A549 (cell line): ENCODE measurements around the gene TRAPPC14. TPM values are rescaled to one million over a fixed set of nuclear protein-coding genes. Genes with fewer than 3 reads are reported as not detected.
"Not testable (repeated sequence)": the region's sequence is repeated elsewhere in the genome, so short reads cannot be mapped to it uniquely, and the experiment has no call there.

Experiments used
- ATAC-seq, 2 experiments: fragments of 200-7000 bp in 1 of 2; fragments of >200 bp in 1 of 2; cut with Nextera tagmentation in 1 of 2; cut with Tn5 transposase in 1 of 2; 3 replicates each; pipeline versions ENCODE4 v1.8.0 to v1.9.1; 2018 to 2020; ENCODE audit warnings: mild to moderate bottlenecking in 1 of 2, moderate library complexity in 1 of 2
- CTCF ChIA-PET: fragments of 300-600 bp; sonication (Branson Sonifier 250); formaldehyde crosslinking; extraction: SDS; loops from one replicate; lab custom pipeline; 2021; ENCODE audit warnings: antibody characterized with exemption, inconsistent platforms; lab: Yijun Ruan, JAX
- POLR2A ChIA-PET: fragments of 350-600 bp; formaldehyde crosslinking; extraction: SDS; loops from one replicate; lab custom pipeline; 2021; ENCODE audit warnings: antibody characterized with exemption, inconsistent platforms; lab: Yijun Ruan, JAX
- DNase-seq, 2 experiments: peaks; one replicate each; pipeline versions ENCODE4 v3.0.0 to v3.0.0-alpha.2; 2011 to 2016; ENCODE audit warnings: low read depth in 1 of 2, low spot score in 1 of 2
- FAIRE-seq: peaks from 2 replicates; lab custom pipeline; 2011; peaks lifted over from hg19 to GRCh38; lab: Jason Lieb, UNC
- H3K27ac ChIP-seq, 2 experiments: fragments of >200 bp; sonication (Bioruptor Twin); formaldehyde crosslinking; 3 replicates each; pipeline ENCODE4 v1.5.1; 2016 to 2017
- H3K4me1 ChIP-seq: fragments of >200 bp; sonication (Bioruptor Twin); formaldehyde crosslinking; 3 replicates; pipeline ENCODE4 v1.6.1; 2016
- H3K4me2 ChIP-seq: fragments of >200 bp; sonication (Bioruptor Twin); formaldehyde crosslinking; 3 replicates; pipeline ENCODE4 v1.6.1; 2016
- H3K4me3 ChIP-seq: fragments of >200 bp; sonication (Bioruptor Twin); formaldehyde crosslinking; 3 replicates; pipeline ENCODE4 v1.5.1; 2016
- H3K9me3 ChIP-seq: fragments of >200 bp; sonication (Bioruptor Twin); formaldehyde crosslinking; 3 replicates; pipeline ENCODE4 v1.6.1; 2016
- ATOH8 ChIP-seq: fragments of 250-450 bp; sonication (Bioruptor Pico); IDR thresholded peaks from 2 replicates; pipeline ENCODE4 v1.5.0; 2020; ENCODE audit warnings: low read depth, mild to moderate bottlenecking, moderate library complexity
- ELK1 ChIP-seq: fragments of 150-350 bp; IDR thresholded peaks from 2 replicates; pipeline ENCODE4 v1.6.1; 2014; ENCODE audit warnings: low read depth, mild to moderate bottlenecking, low read length
- FOXS1 ChIP-seq: fragments of 250-450 bp; sonication (Bioruptor Pico); IDR thresholded peaks from 2 replicates; pipeline ENCODE4 v1.5.0; 2020; ENCODE audit warnings: mild to moderate bottlenecking, moderate library complexity
- HOXA7 ChIP-seq: fragments of 250-450 bp; sonication (Bioruptor Pico); IDR thresholded peaks from 2 replicates; pipeline ENCODE4 v1.5.0; 2020; ENCODE audit warnings: mild to moderate bottlenecking, moderate library complexity
- HOXB13 ChIP-seq: fragments of 250-450 bp; sonication (Bioruptor Pico); IDR thresholded peaks from 2 replicates; pipeline ENCODE4 v1.5.0; 2020; ENCODE audit warnings: low read depth, mild to moderate bottlenecking, moderate library complexity
- HOXB5 ChIP-seq: fragments of 250-450 bp; sonication (Bioruptor Pico); IDR thresholded peaks from 2 replicates; pipeline ENCODE4 v1.5.0; 2020; ENCODE audit warnings: mild to moderate bottlenecking, moderate library complexity
- JUN ChIP-seq, 2 experiments: fragments of >200 bp; sonication (Bioruptor Twin); formaldehyde crosslinking; IDR thresholded peaks; 2 replicates in 1 of 2; 3 replicates in 1 of 2; pipeline ENCODE4 v1.6.1; 2016 to 2017
- JUNB ChIP-seq: fragments of >200 bp; sonication (Bioruptor Twin); formaldehyde crosslinking; IDR thresholded peaks from 2 replicates; pipeline ENCODE4 v1.6.1; 2016
- KDM1A ChIP-seq: fragments of 200-600 bp; sonication (generic); IDR thresholded peaks from 2 replicates; pipeline ENCODE4 v1.6.1; 2016; ENCODE audit warnings: low read depth, mild to moderate bottlenecking
- MYC ChIP-seq: IDR thresholded peaks from 2 replicates; pipeline ENCODE4 v1.6.1; 2012; ENCODE audit warnings: mild to moderate bottlenecking, inconsistent platforms, low read length, improper control_type of control experiment, borderline replicate concordance
- NFE2L2 ChIP-seq: fragments of 150-350 bp; conservative IDR thresholded peaks from 2 replicates; pipeline ENCODE4 v1.6.1; 2014; ENCODE audit warnings: low read length
- NR3C1 ChIP-seq: fragments of >200 bp; sonication (Bioruptor Twin); formaldehyde crosslinking; IDR thresholded peaks from 3 replicates; pipeline ENCODE4 v1.6.1; 2017
- POLR2AphosphoS2 ChIP-seq: conservative IDR thresholded peaks from 2 replicates; pipeline ENCODE4 v1.6.1; 2012; ENCODE audit warnings: low read length, improper control_type of control experiment, inconsistent platforms
- REST ChIP-seq: fragments of 200-600 bp; sonication (generic); IDR thresholded peaks from 2 replicates; pipeline ENCODE4 v1.6.1; 2016; ENCODE audit warnings: antibody characterized with exemption, mild to moderate bottlenecking, moderate library complexity
- RNF2 ChIP-seq: fragments of 200-600 bp; sonication (generic); IDR thresholded peaks from 2 replicates; pipeline ENCODE4 v1.6.1; 2016; ENCODE audit warnings: low read depth, mild to moderate bottlenecking, antibody characterized with exemption, moderate library complexity, borderline replicate concordance
- SREBF2 ChIP-seq: fragments of 450-650 bp; IDR thresholded peaks from 2 replicates; pipeline ENCODE4 v1.6.1; 2014; ENCODE audit warnings: mild to moderate bottlenecking, moderate library complexity
- TFCP2L1 ChIP-seq: fragments of 250-450 bp; sonication (Bioruptor Pico); IDR thresholded peaks from 2 replicates; pipeline ENCODE4 v1.5.0; 2021; ENCODE audit warnings: mild to moderate bottlenecking
- USF2 ChIP-seq: fragments of 450-650 bp; IDR thresholded peaks from 2 replicates; pipeline ENCODE4 v1.6.1; 2014; ENCODE audit warnings: antibody characterized with exemption
- ZSCAN20 ChIP-seq: fragments of 250-450 bp; sonication (Bioruptor Pico); IDR thresholded peaks from 2 replicates; pipeline ENCODE4 v1.8.0; 2022; ENCODE audit warnings: mild to moderate bottlenecking, moderate library complexity
- WGBS: methylation state at CpG from one replicate; pipeline ENCODE4 v1.1.6; 2017; ENCODE audit errors: missing lambda C conversion rate; 5-methylcytosine and 5-hydroxymethylcytosine counted together
- polyA plus RNA-seq, 4 experiments: library from polyadenylated mRNA; depleted of rRNA in 3 of 4; stranded (reverse); fragments of >200 nt; fragmentation: RNase III in 1 of 4; extraction: RNeasy Plus Mini Kit Qiagen cat#74134 plus additional on column Dnase treatment in 1 of 4; gene quantifications; 2 replicates in 3 of 4; 3 replicates in 1 of 4; pipeline ENCODE4 v1.2.3, GENCODE V29; 2011 to 2017

The TRAPPC14 gene
- polyA plus RNA-seq, 2 of the 4 experiments (the other 2 are of a cell fraction) = 3.4 to 14.1 TPM

- Histone ChIP-seq H3K27ac (no peak overlapping the region), H3K4me3 (no peak overlapping the region), H3K9me3 (no peaks in the 10 kb centered on the region), H3K4me2 (no peak overlapping the region), H3K4me1 (peaks cover 4% of the 10 kb centered on the region; the same call in 2 of the 3 replicates)
- FAIRE-seq (no peak), DNase-seq (no peak), ATAC-seq (no peak)
- ChIA-PET CTCF (interaction anchor here (0.8 to 3.4 kb wide), 3 partner anchors 9 to 53 kb away, joined by 3 to 12 read pairs (median 4); no protein-coding TSS in a partner anchor), POLR2A (no interaction called here)
- TF ChIP-seq FOXS1 (CRISPR knock-in tag) (no peak), TFCP2L1 (CRISPR knock-in tag) (no peak), JUNB (no peak), RNF2 (no peak), ELK1 (no peak), REST (no peak), HOXA7 (CRISPR knock-in tag) (no peak), HOXB5 (no peak), JUN (IDR thresholded peaks at IDR 0.05) (no peak), NFE2L2 (no peak), HOXB13 (CRISPR knock-in tag) (no peak), MYC (no peak), ZSCAN20 (CRISPR knock-in tag) (no peak), SREBF2 (no peak), POLR2AphosphoS2 (no peak), ATOH8 (CRISPR knock-in tag) (no peak), NR3C1 (no peak), KDM1A (no peak), USF2 (no peak)
- WGBS = 86% methylated on average over 2 of the region's 2 CpGs
Measured at GRCh38 chr7:100185726-100186125, 27.2 kb upstream of the TRAPPC14 start.

- H3K9me3 ChIP-seq, DNase-seq, H3K4me1 ChIP-seq, H3K4me3 ChIP-seq, ATAC-seq, POLR2A ChIA-PET, H3K4me2 ChIP-seq, H3K27ac ChIP-seq, FAIRE-seq: not testable (repeated sequence)
- WGBS = 72% methylated on average over 6 of the region's 6 CpGs
- CTCF ChIA-PET = interaction anchor here (0.7 to 3.4 kb wide), 2 partner anchors 27 to 50 kb away, joined by 3 to 12 read pairs; no protein-coding TSS in a partner anchor
Measured at GRCh38 chr7:100183090-100183489, 24.6 kb upstream of the TRAPPC14 start.

GRCh38 chr7:100182616-100183015 is 24.1 kb upstream of the TRAPPC14 start:
- H3K27ac ChIP-seq, H3K4me2 ChIP-seq, ATAC-seq, H3K4me1 ChIP-seq, FAIRE-seq, H3K9me3 ChIP-seq, POLR2A ChIA-PET, DNase-seq, H3K4me3 ChIP-seq: not testable (repeated sequence)
- CTCF ChIA-PET = interaction anchor here (0.7 to 3.4 kb wide), 3 partner anchors 24 to 49 kb away, joined by 3 to 12 read pairs (median 3); partner anchors contain the start of gene TRAPPC14
- WGBS = 72% methylated on average over 6 of the region's 6 CpGs

GRCh38 chr7:100180084-100180483 is 21.6 kb upstream of the TRAPPC14 start:
- FAIRE-seq, H3K4me2 ChIP-seq, DNase-seq, ATAC-seq, H3K4me1 ChIP-seq, H3K27ac ChIP-seq, H3K4me3 ChIP-seq, H3K9me3 ChIP-seq, POLR2A ChIA-PET: not testable (repeated sequence)
- 77% methylated on average over 3 of the region's 3 CpGs for WGBS
- CTCF ChIA-PET = interaction anchor here (0.9 to 5.7 kb wide), 3 partner anchors 14 to 47 kb away, joined by 3 to 25 read pairs (median 4); no protein-coding TSS in a partner anchor
